HL-60/S4 (cell line): Measurements from ENCODE around the gene NOL12.
"Not testable (repeated sequence)": the region's sequence is repeated elsewhere in the genome, so short reads cannot be mapped to it uniquely, and the experiment has no call there.

Experiments used
- in situ Hi-C: fragments of 300-500 bp; cut with MboI; formaldehyde crosslinking; loops from 2 replicates; pipeline ENCODE4 v1.14.3; 2022; ENCODE audit warnings: low sequenced_read_pairs

The NOL12 gene, protein sequence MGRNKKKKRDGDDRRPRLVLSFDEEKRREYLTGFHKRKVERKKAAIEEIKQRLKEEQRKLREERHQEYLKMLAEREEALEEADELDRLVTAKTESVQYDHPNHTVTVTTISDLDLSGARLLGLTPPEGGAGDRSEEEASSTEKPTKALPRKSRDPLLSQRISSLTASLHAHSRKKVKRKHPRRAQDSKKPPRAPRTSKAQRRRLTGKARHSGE

DNA sequence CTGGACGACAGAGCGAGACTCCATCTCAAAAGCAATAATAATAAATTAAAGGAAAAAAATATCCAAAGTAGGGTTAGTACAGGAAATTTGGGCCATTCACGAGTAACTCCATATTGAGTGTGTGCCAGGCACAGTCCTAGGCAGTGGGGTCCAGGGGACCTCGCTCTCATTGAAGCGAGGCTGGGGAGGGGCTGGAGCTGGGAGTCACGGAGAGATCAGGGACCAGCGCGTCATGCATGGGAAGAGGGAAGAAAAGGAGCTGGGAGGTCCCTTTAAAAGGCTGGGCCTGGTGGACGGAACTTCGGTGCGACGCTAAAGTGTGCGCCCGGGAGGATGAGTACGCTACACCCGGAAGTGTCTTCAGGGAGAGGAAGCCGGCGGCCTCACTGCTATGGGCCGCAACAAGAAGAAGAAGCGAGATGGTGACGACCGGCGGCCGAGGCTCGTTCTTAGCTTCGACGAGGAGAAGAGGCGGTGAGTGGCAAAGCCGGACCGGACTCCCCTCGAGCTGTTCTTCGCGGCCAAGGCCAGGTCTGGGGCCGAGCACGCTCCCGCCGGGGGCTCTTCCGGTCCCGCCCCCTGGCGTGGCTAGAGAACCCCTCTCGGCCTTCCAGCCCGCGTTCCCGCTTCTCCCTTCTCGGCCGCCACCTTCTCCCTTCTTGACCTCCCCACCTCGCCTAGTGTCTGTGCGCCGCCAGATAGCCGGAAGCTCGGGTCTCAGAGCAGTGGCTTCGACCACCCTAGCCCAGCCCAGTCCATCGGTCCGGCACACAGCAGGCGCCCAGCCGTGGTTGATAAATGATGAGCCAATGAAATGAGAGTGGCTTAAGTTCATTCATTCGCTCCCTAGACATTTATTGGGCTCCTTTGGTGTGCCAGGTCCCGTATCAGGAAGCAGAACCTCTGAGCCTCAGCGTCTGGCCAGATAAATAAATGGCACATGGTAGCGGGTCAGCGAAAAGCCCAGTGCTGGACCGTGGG lies at the start of gene NOL12:
TSS of gene NOL12 (plus strand) at position 342 of the 981 bp plus-strand sequence. CDS start at position 392, 50 bp downstream.
- in situ Hi-C loops, result no loop called here

DNA sequence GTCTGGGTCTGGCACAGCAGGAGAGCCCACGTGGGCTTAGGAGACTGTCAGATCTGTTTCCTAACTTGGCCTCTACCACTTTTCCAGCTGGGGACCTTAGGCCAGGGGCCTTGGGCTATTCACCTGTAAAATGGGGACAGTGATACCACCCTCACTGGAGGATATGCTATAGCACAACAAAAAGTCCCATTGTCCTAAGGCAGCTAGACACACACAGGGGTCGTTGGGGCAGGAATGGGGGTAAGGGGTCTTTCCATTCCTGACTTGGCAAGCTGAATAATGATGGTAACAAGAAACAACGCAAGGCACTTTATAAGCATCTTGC lies 49.2 kb upstream of the NOL12 start:
- in situ Hi-C loops, result no loop called here

DNA sequence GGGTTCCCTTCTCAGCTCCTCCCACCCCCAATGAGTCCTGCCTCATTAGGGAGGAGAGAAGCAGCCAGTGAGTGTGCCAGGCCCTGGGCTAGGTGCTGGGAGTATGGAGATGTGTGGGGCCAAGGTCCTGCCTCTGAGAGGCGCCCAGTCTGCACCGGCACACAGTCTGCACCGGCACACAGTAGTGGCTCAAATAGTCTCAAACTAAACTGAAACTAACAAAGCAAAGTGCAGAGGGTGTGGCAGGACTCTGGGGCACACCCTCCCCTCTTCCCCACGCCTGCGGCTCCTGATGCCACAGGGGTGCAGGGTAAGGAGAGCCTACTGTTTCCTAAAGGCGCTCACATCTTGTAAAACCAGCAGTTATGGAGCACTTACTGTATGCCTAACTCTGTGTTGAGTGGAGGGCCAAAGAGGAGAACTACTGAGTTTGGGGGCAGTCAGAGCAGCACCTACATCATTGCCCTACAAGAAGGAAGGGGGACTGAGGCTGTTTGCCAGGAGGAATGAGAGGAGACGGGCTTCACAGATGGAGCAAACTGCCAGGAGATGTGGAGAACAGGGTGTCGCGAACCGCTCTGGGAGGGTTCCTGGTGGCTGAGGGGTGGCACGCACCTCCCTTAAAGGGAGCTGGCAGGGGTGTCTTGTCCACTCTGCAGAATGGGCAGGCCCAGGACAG lies 47.6 kb upstream of the NOL12 start:
- in situ Hi-C loops, result no loop called here

- in situ Hi-C loops, result no loop called here
These were observed 46.9 kb upstream of the NOL12 start, which contains the start of gene SH3BP1 for GRCh38 chr22:37639070-37639760. Gene SH3BP1, plus strand, starts transcription at chr22:37639669. Its CDS starts 119 bp downstream, at chr22:37639788.

DNA sequence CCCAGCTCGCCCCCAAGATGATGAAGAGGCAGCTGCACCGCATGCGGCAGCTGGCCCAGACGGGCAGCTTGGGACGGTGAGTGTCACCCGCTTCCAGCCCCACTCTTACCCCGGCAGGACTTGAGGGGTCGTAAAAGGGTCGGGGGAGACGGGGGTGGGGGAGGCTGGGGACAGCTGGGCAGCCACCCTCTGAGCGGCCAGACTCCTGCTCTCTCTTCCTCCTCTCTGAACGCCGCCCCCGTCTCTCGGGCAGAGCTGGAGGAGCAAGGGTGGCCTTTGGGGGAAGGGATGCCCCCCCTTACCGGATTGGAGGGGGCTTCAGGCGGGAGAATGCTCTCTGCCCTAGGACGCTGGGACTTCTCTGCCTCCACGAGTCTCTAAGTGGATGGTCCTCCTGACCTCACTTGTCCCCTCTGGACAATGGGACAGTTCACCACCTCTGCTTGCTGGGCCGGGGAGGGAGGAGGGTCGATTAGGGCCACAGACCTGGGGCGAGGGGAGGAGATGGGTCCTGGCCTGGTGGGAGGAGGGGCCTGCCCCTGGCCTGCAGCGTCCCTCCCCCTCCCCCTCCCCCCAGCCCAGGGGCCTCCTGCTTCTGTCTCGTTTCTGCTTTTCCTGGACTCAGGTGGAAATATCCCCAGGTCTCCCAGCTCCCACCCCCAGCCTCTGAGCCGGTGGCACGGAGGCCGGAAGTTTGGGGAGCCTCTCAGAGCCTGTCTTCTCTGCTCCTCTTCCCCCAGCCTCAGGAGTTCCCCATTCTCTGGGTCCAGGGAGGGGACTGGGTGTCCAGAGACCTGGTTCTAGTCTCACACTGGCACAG lies 46.2 kb upstream of the NOL12 start:
- in situ Hi-C loops, result no loop called here

- in situ Hi-C loops, result no loop called here
These were observed 45.3 kb upstream of the NOL12 start for GRCh38 chr22:37640591-37641560.

- in situ Hi-C loops, result no loop called here
These were observed 44.6 kb upstream of the NOL12 start for GRCh38 chr22:37641561-37641949.

DNA sequence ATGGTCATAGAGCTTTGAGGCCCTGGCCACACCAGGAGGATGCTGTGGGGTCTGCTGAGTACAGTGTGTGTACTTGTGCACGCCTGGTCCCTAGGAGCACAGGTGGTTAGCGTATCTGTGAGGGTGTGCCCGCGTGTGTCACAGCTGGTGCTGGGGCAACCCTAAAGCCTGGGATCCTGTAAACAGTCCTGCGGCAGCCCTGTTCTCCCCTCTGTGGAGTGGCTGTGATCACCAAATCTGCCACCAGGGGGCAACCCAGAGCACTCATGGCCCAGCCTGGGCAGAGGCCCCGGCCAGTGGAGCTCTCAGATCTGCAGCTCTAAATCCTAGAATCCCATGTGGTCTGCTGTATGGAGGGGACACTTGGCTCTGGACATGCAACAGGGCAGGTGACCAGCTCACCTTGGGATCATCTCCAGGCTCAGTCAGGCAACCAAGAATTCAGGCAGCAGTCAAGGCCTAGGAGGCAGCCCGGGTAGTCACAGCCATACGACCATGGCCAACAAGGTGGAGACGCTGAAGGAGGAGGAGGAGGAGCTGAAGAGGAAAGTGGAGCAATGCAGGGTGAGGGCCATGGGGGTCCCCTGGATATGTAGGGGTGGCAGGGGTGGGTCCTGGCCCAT lies 42.8 kb upstream of the NOL12 start:
- in situ Hi-C loops, result no loop called here

GRCh38 chr22:37647317-37647716 lies 38.8 kb upstream of the NOL12 start:
- in situ Hi-C loops, result no loop called here

DNA sequence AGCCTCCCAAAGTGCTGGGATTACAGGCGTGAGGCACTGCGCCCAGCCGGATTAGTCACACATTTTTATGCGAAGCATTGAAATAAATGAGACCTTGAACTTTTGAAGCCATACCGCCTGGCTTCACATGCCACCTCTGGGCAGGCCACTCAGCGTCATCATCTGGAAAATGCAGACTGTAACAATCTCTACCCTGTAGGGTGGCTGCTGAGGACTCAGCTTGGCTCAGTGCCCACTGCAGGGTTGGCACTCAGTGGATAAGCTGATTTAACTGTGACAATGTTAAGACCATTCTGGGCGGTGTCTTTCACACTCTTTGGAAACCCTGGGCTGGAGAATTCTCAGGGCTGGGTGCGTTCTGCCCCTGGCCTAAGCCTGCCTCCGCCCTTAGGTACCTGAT lies 38.2 kb upstream of the NOL12 start:
- in situ Hi-C loops, result no loop called here

DNA sequence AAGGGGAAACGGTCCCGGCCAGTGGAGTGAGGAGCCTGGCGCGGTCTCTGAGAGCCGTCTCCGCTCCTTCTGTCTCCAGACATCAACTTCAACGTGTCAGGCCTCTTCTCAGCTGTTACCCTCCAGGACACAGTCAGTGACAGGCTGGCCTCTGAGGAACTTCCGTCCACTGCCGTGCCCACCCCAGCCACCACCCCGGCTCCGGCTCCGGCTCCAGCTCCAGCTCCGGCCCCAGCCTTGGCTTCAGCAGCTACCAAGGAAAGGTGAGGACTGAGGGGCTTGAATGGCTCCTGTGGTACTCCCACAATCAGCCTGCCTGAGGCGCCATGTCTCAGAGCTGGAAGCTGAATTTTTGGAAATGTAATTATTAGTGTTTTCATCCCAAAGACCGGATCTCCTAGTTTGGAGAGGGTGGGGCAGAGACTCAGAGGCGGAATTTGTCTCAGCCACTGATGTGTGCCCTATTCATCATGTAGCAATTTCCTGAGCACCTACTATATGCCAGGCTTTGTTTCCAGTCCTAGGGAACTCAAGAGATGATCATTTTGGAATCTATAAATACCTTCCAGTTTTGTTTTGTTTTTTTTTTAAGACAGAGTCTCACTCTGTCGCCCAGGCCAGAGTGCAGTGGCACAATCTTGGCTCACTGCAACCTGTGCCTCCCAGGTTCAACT lies 35.5 kb upstream of the NOL12 start:
- in situ Hi-C loops, result no loop called here

GRCh38 chr22:37654563-37655251 lies 31.4 kb upstream of the NOL12 start:
- in situ Hi-C loops, result no loop called here

GRCh38 chr22:37655252-37655563 lies 30.9 kb upstream of the NOL12 start:
- in situ Hi-C loops, result no loop called here

DNA sequence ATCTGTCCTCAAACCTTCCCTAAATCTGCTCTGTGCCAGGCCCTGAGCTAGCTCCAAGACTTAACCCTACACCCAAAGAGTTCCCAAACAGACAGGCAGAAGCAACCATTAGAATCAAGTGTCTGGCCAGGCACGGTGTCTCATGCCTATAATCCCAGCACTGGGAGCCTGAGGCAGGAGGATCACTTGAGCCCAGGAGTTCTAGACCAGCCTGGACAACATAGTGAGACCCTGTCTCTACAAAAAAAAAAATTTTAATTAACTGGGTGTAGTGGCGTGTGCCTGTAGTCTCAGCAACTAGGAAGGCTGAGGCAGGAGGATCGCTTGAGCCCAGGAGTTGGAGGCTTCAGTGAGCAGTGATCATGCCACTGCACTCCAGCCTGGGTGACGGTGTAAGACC lies 29.6 kb upstream of the NOL12 start:
- in situ Hi-C loops, result not testable (repeated sequence)

DNA sequence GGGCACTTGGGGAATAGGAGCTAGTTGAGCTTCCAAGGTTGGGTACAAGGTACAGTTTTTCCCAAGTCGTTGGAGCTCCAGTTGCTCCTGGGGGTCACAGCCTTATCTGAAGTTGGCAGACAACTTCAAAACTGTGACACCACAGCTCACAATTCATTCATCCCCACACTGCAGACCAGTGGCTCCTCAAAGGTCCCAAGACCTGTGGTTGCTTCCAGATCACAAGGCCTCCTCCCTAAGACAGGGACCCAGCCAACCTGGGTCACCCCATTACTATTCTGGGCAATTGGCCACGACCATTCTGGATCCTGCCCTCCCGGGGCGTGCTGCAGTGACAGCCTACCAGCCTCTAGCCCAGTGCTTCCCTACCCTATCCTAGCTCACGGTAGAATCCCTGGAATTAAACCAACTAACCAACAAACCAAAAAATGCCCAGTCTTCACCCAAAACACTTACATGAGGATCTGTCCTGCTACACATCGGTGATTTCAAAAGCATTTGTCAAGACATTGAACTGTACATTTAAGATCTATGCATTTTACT lies 28.5 kb upstream of the NOL12 start:
- in situ Hi-C loops, result no loop called here

DNA sequence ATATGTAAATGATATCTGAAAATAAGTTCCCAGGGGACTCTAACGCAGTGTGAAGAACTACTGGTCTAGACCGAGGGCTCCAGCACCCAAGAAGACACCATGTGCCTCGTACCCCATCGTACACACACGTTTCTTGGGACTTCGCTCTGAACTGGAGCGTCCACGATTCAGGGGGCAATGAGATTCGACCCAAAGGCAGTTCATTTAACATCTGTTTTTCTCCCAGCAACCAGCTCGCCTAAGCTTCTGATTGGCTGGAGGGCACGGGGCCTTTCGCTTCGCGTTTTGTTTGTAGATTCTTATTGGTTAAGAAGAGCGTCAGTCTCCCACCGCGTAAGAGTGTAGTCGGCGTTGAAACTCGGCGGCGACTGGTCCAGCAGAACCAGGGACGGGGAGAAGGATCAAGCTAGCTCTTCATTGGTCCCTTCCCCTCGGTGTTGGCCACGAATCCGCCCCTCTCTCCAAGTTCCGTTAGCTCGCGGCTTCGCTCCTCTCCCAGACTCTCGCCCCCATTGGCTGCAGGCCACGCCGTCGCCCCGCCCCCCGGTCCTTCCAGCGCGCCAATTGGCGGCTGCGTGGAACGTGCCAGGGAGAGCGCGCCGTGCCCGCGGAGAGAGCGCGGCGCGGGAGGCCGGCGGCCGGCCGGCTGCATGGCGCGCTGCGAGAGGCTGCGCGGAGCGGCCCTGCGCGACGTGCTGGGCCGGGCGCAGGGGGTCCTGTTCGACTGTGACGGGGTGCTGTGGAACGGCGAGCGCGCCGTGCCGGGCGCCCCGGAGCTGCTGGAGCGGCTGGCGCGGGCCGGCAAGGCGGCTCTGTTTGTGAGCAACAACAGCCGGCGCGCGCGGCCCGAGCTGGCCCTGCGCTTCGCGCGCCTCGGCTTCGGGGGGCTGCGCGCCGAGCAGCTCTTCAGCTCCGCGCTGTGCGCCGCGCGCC lies 27.7 kb upstream of the NOL12 start, which contains the start of gene PDXP:
TSS of gene PDXP (plus strand) at position 591 of the 933 bp plus-strand sequence. CDS start at position 651, 60 bp downstream.
- in situ Hi-C loops, result no loop called here
